HEK293 (cell line): ENCODE measurements around the gene SIGLEC6.

Experiments
- CTCF ChIP-seq: fragments of 450-650 bp; formaldehyde crosslinking; IDR thresholded peaks from 2 replicates; pipeline ENCODE4 v1.5.1; 2016; ENCODE audit warnings: missing biosample characterization, missing genetic modification characterization
- MEIS1 ChIP-seq: sonication (generic); formaldehyde crosslinking; IDR thresholded peaks from 2 replicates; pipeline ENCODE4 v1.8.1; 2022; ENCODE audit warnings: missing genetic modification reagents, mild to moderate bottlenecking, borderline replicate concordance

- TF ChIP-seq CTCF (tag by site-specific recombination) = no peak
- TF ChIP-seq MEIS1 = no peak
Observed at GRCh38 chr19:51546650-51547396, 15.4 kb upstream of the SIGLEC6 start.
